Effector memory CD4-positive, alpha-beta T cell (primary cell): ENCODE results near the gene RNASE9.
"Not testable (repeated sequence)": the region's sequence is repeated elsewhere in the genome, so short reads cannot be mapped to it uniquely, and the experiment has no call there.

Source experiments
- DNase-seq, 3 donors: peaks; one replicate each; pipeline ENCODE4 v3.0.0-alpha.2; 2020
- H3K27ac ChIP-seq: 2 replicates; pipeline ENCODE4 v1.7.0; 2013; ENCODE audit warnings: mild to moderate bottlenecking, low read length, moderate library complexity; ENCODE audit not compliant: insufficient read depth, poor library complexity, severe bottlenecking
- H3K27me3 ChIP-seq: replicated peaks from 2 replicates; pipeline ENCODE4 v1.7.0; 2013; ENCODE audit warnings: mild to moderate bottlenecking, low read length; ENCODE audit not compliant: insufficient read depth, control insufficient read depth, poor library complexity, severe bottlenecking
- H3K36me3 ChIP-seq: 2 replicates; pipeline ENCODE4 v1.7.0; 2013; ENCODE audit warnings: mild to moderate bottlenecking, low read length, moderate library complexity; ENCODE audit not compliant: control insufficient read depth, insufficient read depth
- H3K4me1 ChIP-seq: 2 replicates; pipeline ENCODE4 v1.7.0; 2013; ENCODE audit warnings: low read length, mild to moderate bottlenecking; ENCODE audit not compliant: control insufficient read depth, insufficient read depth, poor library complexity, severe bottlenecking
- H3K4me3 ChIP-seq: 2 replicates; pipeline ENCODE4 v1.7.0; 2013; ENCODE audit warnings: low read length, low read depth, mild to moderate bottlenecking; ENCODE audit not compliant: insufficient read depth, poor library complexity, severe bottlenecking
- H3K9me3 ChIP-seq: 2 replicates; pipeline ENCODE4 v1.7.0; 2013; ENCODE audit warnings: mild to moderate bottlenecking, low read length, moderate library complexity; ENCODE audit not compliant: control insufficient read depth

Gene RNASE9

DNA sequence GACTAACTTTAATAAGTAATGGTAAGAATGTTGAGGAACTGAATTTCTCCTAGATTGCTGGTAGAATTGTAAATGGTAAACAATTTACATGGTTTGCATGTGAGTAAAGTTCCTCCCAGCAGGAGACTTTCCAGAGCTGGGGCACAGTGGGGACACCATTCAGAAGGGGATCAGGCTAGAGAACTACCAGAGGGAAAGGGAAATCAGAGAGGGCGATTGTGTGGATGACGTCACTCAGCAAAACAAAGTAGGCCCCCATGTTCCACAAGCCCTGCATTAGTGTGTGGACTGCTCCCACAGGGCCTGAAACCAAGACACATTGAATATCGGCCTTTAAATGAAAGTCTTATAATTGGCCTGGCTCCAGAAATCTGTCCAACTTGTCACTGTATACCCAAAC is 17.5 kb upstream of the RNASE9 start:
- Histone ChIP-seq H3K27me3 (no peaks in the 10 kb centered on the region), H3K9me3 (no peaks in the 10 kb centered on the region), H3K4me1 (no peaks in the 10 kb centered on the region), H3K36me3 (no peaks in the 10 kb centered on the region), H3K27ac (no peak overlapping the region), H3K4me3 (no peak overlapping the region)
- DNase-seq: no peak

DNA sequence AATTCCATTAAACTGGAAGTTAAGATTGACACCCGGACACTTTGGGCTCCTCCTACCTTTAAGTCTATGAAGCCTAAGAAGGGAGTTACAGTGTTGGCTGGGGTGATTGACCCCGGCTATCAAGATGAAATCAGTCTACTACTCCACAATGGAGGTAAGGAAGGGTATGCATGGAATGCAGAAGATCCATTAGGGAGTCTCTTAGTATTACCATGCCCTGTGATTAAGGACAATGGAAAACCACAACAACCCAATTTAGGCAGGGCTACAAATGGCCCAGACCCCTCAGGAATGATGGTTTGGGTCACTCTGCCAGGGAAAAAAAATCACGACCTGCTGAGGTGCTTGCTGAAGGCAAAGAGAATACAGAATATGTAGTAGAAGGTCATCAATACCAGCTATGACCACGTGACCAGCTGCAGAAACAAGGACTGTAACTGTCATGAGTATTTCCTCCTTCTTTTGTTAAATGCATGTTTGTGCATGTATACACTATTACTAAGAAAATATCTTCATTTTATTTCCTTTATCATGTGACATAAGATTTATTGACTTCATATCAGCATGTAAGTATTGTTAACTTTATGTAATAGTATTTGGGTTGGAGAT is 11.6 kb upstream of the RNASE9 start:
- H3K4me3 ChIP-seq, H3K4me1 ChIP-seq, DNase-seq, H3K27ac ChIP-seq, H3K9me3 ChIP-seq, H3K36me3 ChIP-seq, H3K27me3 ChIP-seq: not testable (repeated sequence)

DNA sequence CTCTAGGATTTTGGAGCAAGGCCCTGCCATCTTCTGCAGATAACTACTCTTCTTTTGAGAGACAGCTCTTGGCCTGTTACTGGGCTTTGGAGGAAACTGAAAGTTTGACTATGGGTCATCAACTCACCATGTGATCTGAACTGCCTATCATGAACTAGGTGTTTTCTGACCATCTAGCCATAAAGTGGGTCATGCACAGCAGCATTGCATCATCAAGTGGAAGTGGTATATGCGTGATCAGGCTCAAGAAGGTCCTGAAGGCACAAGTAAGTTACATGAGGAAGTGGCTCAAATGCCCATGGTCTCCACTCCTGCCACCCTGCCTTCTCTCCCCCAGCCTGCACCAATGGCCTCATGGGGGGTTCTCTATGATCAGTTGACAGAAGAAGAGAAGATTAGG is 9.9 kb upstream of the RNASE9 start:
- H3K36me3 ChIP-seq, H3K27me3 ChIP-seq, DNase-seq: not testable (repeated sequence)

DNA sequence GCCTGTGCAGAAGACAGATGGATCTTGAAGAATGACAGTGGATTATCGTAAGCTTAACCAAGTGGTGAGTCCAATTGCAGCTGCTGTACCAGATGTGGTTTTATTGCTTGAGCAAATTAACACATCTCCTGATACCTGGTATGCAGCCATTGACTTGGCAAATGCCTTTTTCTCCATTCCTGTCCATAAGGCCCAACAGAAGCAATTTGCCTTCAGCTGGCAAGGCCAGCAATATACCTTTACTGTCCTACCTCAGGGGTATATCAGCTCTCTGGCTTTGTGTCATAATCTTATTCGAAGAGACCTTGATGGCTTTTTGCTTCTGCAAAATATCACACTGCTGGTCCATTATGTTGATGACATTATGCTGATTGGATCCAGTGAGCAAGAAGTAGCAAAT is 9.0 kb upstream of the RNASE9 start:
- H3K27me3 ChIP-seq, H3K36me3 ChIP-seq, H3K4me3 ChIP-seq, H3K4me1 ChIP-seq, DNase-seq, H3K27ac ChIP-seq, H3K9me3 ChIP-seq: not testable (repeated sequence)

More for the DNA sequence above, 9.9 kb upstream of the RNASE9 start:
- not testable (repeated sequence) for H3K4me3 ChIP-seq, H3K9me3 ChIP-seq, H3K27ac ChIP-seq, H3K4me1 ChIP-seq

GRCh38 chr14:20569066-20569465 is 8.2 kb upstream of the RNASE9 start:
- no peak overlapping the region for H3K27ac ChIP-seq
- no peak overlapping the region for H3K4me3 ChIP-seq
- peaks cover 4% of the 10 kb centered on the region for H3K9me3 ChIP-seq
- no peaks in the 10 kb centered on the region for H3K36me3 ChIP-seq
- no peaks in the 10 kb centered on the region for H3K27me3 ChIP-seq
- no peak for DNase-seq
- H3K4me1 ChIP-seq: no peaks in the 10 kb centered on the region

DNA sequence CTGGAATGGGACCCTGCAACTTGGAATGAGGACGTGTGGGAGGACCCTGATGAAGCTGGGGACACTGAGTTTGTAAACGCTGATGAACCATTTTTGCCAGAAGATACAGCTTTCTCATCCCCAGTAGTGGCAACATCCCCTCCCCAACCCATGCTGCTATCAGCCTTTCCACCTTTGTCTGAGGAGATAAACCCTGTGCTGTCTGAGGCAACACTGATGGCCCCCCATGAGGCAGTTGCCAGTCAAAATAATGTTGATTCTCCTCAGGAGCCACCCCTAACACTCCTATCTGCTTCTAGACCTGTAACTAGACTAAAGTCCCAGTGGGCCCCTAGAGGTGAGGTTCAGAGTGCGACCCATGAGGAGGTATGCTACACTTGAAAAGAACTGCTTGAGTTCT is 7.5 kb upstream of the RNASE9 start:
- DNase-seq: no peak
- Histone ChIP-seq H3K27ac (no peak overlapping the region), H3K9me3 (peaks cover 4% of the 10 kb centered on the region), H3K27me3 (no peaks in the 10 kb centered on the region), H3K4me3 (no peak overlapping the region), H3K36me3 (no peaks in the 10 kb centered on the region), H3K4me1 (no peaks in the 10 kb centered on the region)

DNA sequence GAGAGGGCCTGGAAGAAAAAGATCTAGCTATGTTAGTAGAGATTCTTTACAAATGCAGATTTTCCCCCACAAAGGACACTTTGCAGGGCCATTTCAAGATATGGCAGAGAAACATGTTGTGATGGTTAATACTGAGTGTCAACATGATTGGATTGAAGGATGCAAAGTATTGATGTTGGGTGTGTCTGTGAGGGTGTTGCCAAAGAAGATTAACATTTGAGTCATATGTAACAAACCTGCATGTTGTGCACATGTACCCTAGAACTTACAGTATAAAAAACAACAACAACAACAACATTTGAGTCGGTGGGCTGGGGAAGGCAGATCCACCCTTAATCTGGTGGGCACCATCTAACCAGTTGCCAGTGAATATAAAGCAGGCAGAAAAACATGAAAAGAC is 6.4 kb upstream of the RNASE9 start:
- H3K36me3 ChIP-seq, H3K9me3 ChIP-seq, H3K4me3 ChIP-seq, H3K27ac ChIP-seq, DNase-seq, H3K4me1 ChIP-seq, H3K27me3 ChIP-seq: not testable (repeated sequence)

- Histone ChIP-seq H3K27ac (no peak overlapping the region), H3K9me3 (peaks cover 4% of the 10 kb centered on the region)
These were observed 3.7 kb upstream of the RNASE9 start for GRCh38 chr14:20564501-20564997.

DNA sequence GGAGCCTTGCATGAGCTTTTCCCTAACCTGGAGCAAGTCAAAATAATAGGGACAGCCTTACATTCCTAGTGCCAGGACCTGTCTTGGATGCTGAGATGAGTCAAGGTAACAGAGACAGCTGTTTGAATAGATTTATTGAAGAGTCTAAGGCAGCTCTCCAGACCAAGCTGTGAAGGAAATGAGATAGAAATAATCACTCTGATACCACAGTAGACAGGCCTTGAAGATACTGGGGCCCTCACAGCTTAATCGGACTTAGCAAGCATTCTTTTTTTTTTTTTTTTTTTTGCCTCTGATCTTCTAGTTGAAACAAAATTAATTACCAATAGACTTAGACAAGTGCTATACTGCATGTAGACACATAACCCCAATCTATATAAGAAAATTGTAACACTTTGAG is 3.1 kb upstream of the RNASE9 start:
- Histone ChIP-seq H3K27me3 (no peaks in the 10 kb centered on the region), H3K36me3 (no peaks in the 10 kb centered on the region), H3K9me3 (no peaks in the 10 kb centered on the region), H3K4me3 (no peak overlapping the region), H3K27ac (no peak overlapping the region), H3K4me1 (no peaks in the 10 kb centered on the region)
- no peak for DNase-seq

More at GRCh38 chr14:20564501-20564997, 3.7 kb upstream of the RNASE9 start:
- H3K4me3 ChIP-seq: no peak overlapping the region
- DNase-seq: no peak
- no peaks in the 10 kb centered on the region for H3K36me3 ChIP-seq
- no peaks in the 10 kb centered on the region for H3K4me1 ChIP-seq
- no peaks in the 10 kb centered on the region for H3K27me3 ChIP-seq

DNA sequence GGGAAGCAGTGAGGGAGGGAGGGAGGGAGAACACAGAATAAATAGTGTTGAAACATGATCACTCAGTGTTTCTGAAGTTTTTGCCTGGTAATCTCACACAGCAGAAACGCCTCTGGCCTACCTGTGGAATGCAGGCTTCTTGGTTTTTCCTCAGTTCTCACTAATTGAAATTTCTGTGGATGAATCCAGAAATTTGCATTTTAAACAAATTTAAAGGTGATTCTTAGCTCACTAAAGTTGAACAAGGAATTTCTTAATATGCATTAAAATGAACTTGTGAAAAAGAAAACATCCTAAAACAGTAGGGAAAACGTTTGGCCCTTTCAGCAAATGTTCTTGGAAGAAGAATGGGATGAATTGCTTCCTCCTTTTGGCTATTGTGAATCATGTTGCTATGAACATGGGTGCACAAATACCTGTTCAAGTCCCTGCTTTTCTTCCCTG is 1.4 kb downstream of the RNASE9 start:
- H3K9me3 ChIP-seq: no peaks in the 10 kb centered on the region
- DNase-seq: no peak
- H3K4me3 ChIP-seq: no peak overlapping the region
- no peaks in the 10 kb centered on the region for H3K36me3 ChIP-seq
- no peaks in the 10 kb centered on the region for H3K27me3 ChIP-seq
- no peaks in the 10 kb centered on the region for H3K4me1 ChIP-seq
- H3K27ac ChIP-seq: no peak overlapping the region
